Keratinocyte (primary cell): ENCODE results near the gene UBE2O. TPM values are rescaled to one million over a fixed set of nuclear protein-coding genes. Genes with fewer than 3 reads are reported as not detected.

Experiments
- DNase-seq: peaks from one replicate; pipeline ENCODE4 v3.0.0-alpha.2; 2011; ENCODE audit warnings: low read depth, missing footprints, low spot score
- FAIRE-seq: peaks from 2 replicates; lab custom pipeline; 2011; peaks lifted over from hg19 to GRCh38; lab: Jason Lieb, UNC
- H2AFZ ChIP-seq: 2 replicates; pipeline ENCODE4 v1.6.0; 2012; ENCODE audit warnings: low read length, control low read depth, inconsistent platforms; ENCODE audit not compliant: control insufficient read depth
- H3K27ac ChIP-seq: 2 replicates; pipeline ENCODE4 v1.5.1; 2011; ENCODE audit warnings: low read length; ENCODE audit not compliant: control insufficient read depth, insufficient read depth
- H3K27me3 ChIP-seq: 3 replicates; pipeline ENCODE4 v1.6.0; 2011; ENCODE audit warnings: low read length; ENCODE audit not compliant: control insufficient read depth, insufficient read depth; ENCODE audit errors: extremely low read depth
- H3K36me3 ChIP-seq, 2 experiments: 2 replicates in 1 of 2; 3 replicates in 1 of 2; pipeline ENCODE4 v1.5.1; 2011; ENCODE audit warnings: low read length in 2 of 2, mild to moderate bottlenecking in 1 of 2; ENCODE audit not compliant: control insufficient read depth in 2 of 2, insufficient read depth in 2 of 2; ENCODE audit errors: extremely low read depth in 1 of 2
- H3K4me1 ChIP-seq: 3 replicates; pipeline ENCODE4 v1.5.1; 2011; ENCODE audit warnings: low read length; ENCODE audit not compliant: control insufficient read depth, insufficient read depth; ENCODE audit errors: extremely low read depth
- H3K4me2 ChIP-seq: 3 replicates; pipeline ENCODE4 v1.6.0; 2011; ENCODE audit warnings: low read depth, low read length; ENCODE audit not compliant: control insufficient read depth, insufficient read depth; ENCODE audit errors: extremely low read depth
- H3K4me3 ChIP-seq, 3 experiments: fragments of 200-600 bp in 1 of 3; sonication (generic) in 1 of 3; 2 replicates in 2 of 3; 3 replicates in 1 of 3; pipeline ENCODE4 v1.5.1; 2011 to 2016; ENCODE audit warnings: low read length in 3 of 3, mild to moderate bottlenecking in 3 of 3, control low read depth in 2 of 3, inconsistent platforms in 1 of 3, low read depth in 1 of 3, mixed read lengths in 1 of 3, mixed run types in 1 of 3, moderate library complexity in 1 of 3; ENCODE audit not compliant: control insufficient read depth in 2 of 3, insufficient read depth in 2 of 3; ENCODE audit errors: extremely low read depth in 1 of 3
- H3K79me2 ChIP-seq: 2 replicates; pipeline ENCODE4 v1.6.0; 2012; ENCODE audit warnings: low read length; ENCODE audit not compliant: control insufficient read depth, insufficient read depth
- H3K9ac ChIP-seq: 3 replicates; pipeline ENCODE4 v1.6.0; 2011; ENCODE audit warnings: low read length; ENCODE audit not compliant: control insufficient read depth, insufficient read depth; ENCODE audit errors: extremely low read depth
- H3K9me1 ChIP-seq: 3 replicates; pipeline ENCODE4 v1.6.0; 2011; ENCODE audit warnings: low read length; ENCODE audit not compliant: control insufficient read depth, insufficient read depth; ENCODE audit errors: extremely low read depth
- H3K9me3 ChIP-seq: 2 replicates; pipeline ENCODE4 v1.5.1; 2012; ENCODE audit warnings: low read depth, low read length; ENCODE audit not compliant: control insufficient read depth
- H4K20me1 ChIP-seq: 3 replicates; pipeline ENCODE4 v1.6.0; 2011; ENCODE audit warnings: low read length; ENCODE audit not compliant: control insufficient read depth, insufficient read depth; ENCODE audit errors: extremely low read depth
- EZH2 ChIP-seq: IDR thresholded peaks from one replicate; pipeline ENCODE4 v1.6.1; 2012; ENCODE audit warnings: inconsistent platforms, mild to moderate bottlenecking, low read length, moderate library complexity
- dilution Hi-C: fragments of 300-500 bp; cut with MboI; formaldehyde crosslinking; loops from one replicate; pipeline ENCODE4 v1.7.0; 2020; ENCODE audit warnings: low sequenced_read_pairs; ENCODE audit not compliant: extremely low pct_ligation_motif_present
- polyA plus RNA-seq, 5 experiments: library from polyadenylated mRNA; depleted of rRNA in 3 of 5; stranded (reverse) in 3 of 5; stranded (forward) in 1 of 5; unstranded in 1 of 5; fragments of >200 nt; gene quantifications; 1 replicate in 1 of 5; 2 replicates in 3 of 5; 3 replicates in 1 of 5; pipeline versions ENCODE4 v1.2.1 to v1.2.3, GENCODE V29; 2011 to 2012; ENCODE audit warnings: missing spikeins in 2 of 5, low read depth in 1 of 5, low replicate concordance in 1 of 5
- TF ChIP-seq, protein P1 (sequence below), 3 experiments: IDR thresholded peaks in 1 of 3; conservative IDR thresholded peaks in 1 of 3; optimal IDR thresholded peaks in 1 of 3; 2 replicates in 2 of 3; 3 replicates in 1 of 3; pipeline versions ENCODE3 to v1.5.1; 2011; ENCODE audit warnings: low read length in 3 of 3, mild to moderate bottlenecking in 3 of 3, moderate library complexity in 2 of 3, control low read depth in 1 of 3, inconsistent platforms in 1 of 3; ENCODE audit not compliant: insufficient read depth in 2 of 3; ENCODE audit errors: extremely low read depth in 1 of 3

UBE2O gene
- polyA plus RNA-seq, 1 donor (not counting 4 experiments of a cell fraction or from before 2014, with no cell fraction given) = 10.9 TPM

- Histone ChIP-seq H2AFZ (no peak overlapping the region), H3K4me1 (peaks cover 16% of the 10 kb centered on the region), H3K36me3 (peaks cover 0 to 6% of the 10 kb centered on the region in 2 experiments), H3K79me2 (peaks cover 3% of the 10 kb centered on the region), H3K27ac (no peak overlapping the region), H3K9ac (no peak overlapping the region), H3K27me3 (no peaks in the 10 kb centered on the region), H3K4me3 (no peak overlapping the region), H3K9me1 (no peaks in the 10 kb centered on the region), H4K20me1 (no peaks in the 10 kb centered on the region), H3K9me3 (no peaks in the 10 kb centered on the region), H3K4me2 (no peak overlapping the region)
- dilution Hi-C loops = no loop called here
- no peak for DNase-seq
- TF ChIP-seq, protein P1, sequence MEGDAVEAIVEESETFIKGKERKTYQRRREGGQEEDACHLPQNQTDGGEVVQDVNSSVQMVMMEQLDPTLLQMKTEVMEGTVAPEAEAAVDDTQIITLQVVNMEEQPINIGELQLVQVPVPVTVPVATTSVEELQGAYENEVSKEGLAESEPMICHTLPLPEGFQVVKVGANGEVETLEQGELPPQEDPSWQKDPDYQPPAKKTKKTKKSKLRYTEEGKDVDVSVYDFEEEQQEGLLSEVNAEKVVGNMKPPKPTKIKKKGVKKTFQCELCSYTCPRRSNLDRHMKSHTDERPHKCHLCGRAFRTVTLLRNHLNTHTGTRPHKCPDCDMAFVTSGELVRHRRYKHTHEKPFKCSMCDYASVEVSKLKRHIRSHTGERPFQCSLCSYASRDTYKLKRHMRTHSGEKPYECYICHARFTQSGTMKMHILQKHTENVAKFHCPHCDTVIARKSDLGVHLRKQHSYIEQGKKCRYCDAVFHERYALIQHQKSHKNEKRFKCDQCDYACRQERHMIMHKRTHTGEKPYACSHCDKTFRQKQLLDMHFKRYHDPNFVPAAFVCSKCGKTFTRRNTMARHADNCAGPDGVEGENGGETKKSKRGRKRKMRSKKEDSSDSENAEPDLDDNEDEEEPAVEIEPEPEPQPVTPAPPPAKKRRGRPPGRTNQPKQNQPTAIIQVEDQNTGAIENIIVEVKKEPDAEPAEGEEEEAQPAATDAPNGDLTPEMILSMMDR (optimal IDR thresholded peaks at IDR 0.05 in 1 of 3, IDR thresholded peaks at IDR 0.05 in 1 of 3, conservative IDR thresholded peaks at IDR 0.05 in 1 of 3; ENCODE audit: extremely low read depth in 1 of 3, insufficient read depth in 2 of 3, low read length in 3 of 3) = no peak
- TF ChIP-seq EZH2 = no peak
- no peak for FAIRE-seq
These were observed 34.7 kb upstream of the UBE2O start for GRCh38 chr17:76487451-76488192.

- Histone ChIP-seq H3K4me1 (peaks cover 8% of the 10 kb centered on the region), H3K27ac (no peak overlapping the region), H3K27me3 (no peaks in the 10 kb centered on the region), H3K79me2 (no peaks in the 10 kb centered on the region), H3K9ac (no peak overlapping the region), H3K4me3 (no peak overlapping the region), H3K36me3 (peaks cover 0 to 11% of the 10 kb centered on the region in 2 experiments), H4K20me1 (no peaks in the 10 kb centered on the region), H2AFZ (no peak overlapping the region), H3K9me3 (no peaks in the 10 kb centered on the region), H3K9me1 (no peaks in the 10 kb centered on the region), H3K4me2 (no peak overlapping the region)
- no peak for TF ChIP-seq EZH2
- TF ChIP-seq, protein P1 (optimal IDR thresholded peaks at IDR 0.05 in 1 of 3, IDR thresholded peaks at IDR 0.05 in 1 of 3, conservative IDR thresholded peaks at IDR 0.05 in 1 of 3; ENCODE audit: extremely low read depth in 1 of 3, insufficient read depth in 2 of 3, low read length in 3 of 3) = no peak
- dilution Hi-C loops = no loop called here
- no peak for FAIRE-seq
- no peak for DNase-seq
These were observed 32.6 kb upstream of the UBE2O start for GRCh38 chr17:76485569-76485968.
